22Rv1 (cell line): Measurements from ENCODE around the gene BFSP2.

Experiments
- ZFX ChIP-seq: fragments of 450-650 bp; IDR thresholded peaks from 2 replicates; pipeline ENCODE4 v1.6.1; 2017; ENCODE audit warnings: antibody characterized with exemption, borderline replicate concordance
- TF ChIP-seq, protein P1 (sequence below): fragments of 450-650 bp; IDR thresholded peaks from 2 replicates; pipeline ENCODE4 v1.5.1; 2017; ENCODE audit warnings: mild to moderate bottlenecking

- TF ChIP-seq, protein P1, sequence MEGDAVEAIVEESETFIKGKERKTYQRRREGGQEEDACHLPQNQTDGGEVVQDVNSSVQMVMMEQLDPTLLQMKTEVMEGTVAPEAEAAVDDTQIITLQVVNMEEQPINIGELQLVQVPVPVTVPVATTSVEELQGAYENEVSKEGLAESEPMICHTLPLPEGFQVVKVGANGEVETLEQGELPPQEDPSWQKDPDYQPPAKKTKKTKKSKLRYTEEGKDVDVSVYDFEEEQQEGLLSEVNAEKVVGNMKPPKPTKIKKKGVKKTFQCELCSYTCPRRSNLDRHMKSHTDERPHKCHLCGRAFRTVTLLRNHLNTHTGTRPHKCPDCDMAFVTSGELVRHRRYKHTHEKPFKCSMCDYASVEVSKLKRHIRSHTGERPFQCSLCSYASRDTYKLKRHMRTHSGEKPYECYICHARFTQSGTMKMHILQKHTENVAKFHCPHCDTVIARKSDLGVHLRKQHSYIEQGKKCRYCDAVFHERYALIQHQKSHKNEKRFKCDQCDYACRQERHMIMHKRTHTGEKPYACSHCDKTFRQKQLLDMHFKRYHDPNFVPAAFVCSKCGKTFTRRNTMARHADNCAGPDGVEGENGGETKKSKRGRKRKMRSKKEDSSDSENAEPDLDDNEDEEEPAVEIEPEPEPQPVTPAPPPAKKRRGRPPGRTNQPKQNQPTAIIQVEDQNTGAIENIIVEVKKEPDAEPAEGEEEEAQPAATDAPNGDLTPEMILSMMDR, result no peak
- TF ChIP-seq ZFX, result no peak
Observed at GRCh38 chr3:133494469-133494868, 94.6 kb downstream of the BFSP2 start.
